Stomach (tissue), 9 donors: Measurements from ENCODE around the gene ADPRHL1. TPM values are rescaled to one million over a fixed set of nuclear protein-coding genes. Genes with fewer than 3 reads are reported as not detected.
A peak's percentile ranks its signal among the peaks of the same experiment; 100 is the strongest.

Experiments used
- DNase-seq, 2 donors: peaks; one replicate each; pipeline versions ENCODE4 v3.0.0 to v3.0.0-alpha.2; 2013 to 2019
- H3K27ac ChIP-seq, 5 donors: fragments of 200-600 bp in 4 of 5; sonication (generic) in 4 of 5; one replicate each; pipeline ENCODE4 v1.5.1; 2013 to 2019; ENCODE audit warnings: mild to moderate bottlenecking in 1 of 5, moderate library complexity in 1 of 5
- H3K27me3 ChIP-seq, 3 donors: fragments of 200-600 bp; sonication (generic); one replicate each; pipeline ENCODE4 v1.5.1; 2017 to 2019; ENCODE audit warnings: mixed run types in 1 of 3
- H3K36me3 ChIP-seq, 4 donors: fragments of 200-600 bp; sonication (generic); 1 replicate in 3 of 4; 2 replicates in 1 of 4; pipeline ENCODE4 v1.5.1; 2016 to 2019
- H3K4me1 ChIP-seq, 4 donors: fragments of 200-600 bp; sonication (generic); one replicate each; pipeline ENCODE4 v1.5.1; 2016 to 2019
- H3K4me3 ChIP-seq, 4 donors: fragments of 200-600 bp; sonication (generic) in 3 of 4; one replicate each; pipeline ENCODE4 v1.5.1; 2016 to 2019; ENCODE audit warnings: mild to moderate bottlenecking in 1 of 4
- H3K9me3 ChIP-seq, 4 donors: fragments of 200-600 bp; sonication (generic); one replicate each; pipeline ENCODE4 v1.5.1; 2016 to 2019
- EP300 ChIP-seq: sonication (generic); formaldehyde crosslinking; IDR thresholded peaks from one replicate; pipeline ENCODE4 v1.6.1; 2017; ENCODE audit warnings: antibody characterized with exemption
- POLR2A ChIP-seq, 4 donors: fragments of 450-650 bp; IDR thresholded peaks; one replicate each; pipeline ENCODE4 v1.6.1; 2016; ENCODE audit warnings: antibody characterized with exemption in 4 of 4, control low read depth in 2 of 4, mild to moderate bottlenecking in 1 of 4, moderate library complexity in 1 of 4
- POLR2AphosphoS5 ChIP-seq, 3 donors: sonication (generic); formaldehyde crosslinking; IDR thresholded peaks; one replicate each; pipeline ENCODE4 v1.6.1; 2016; ENCODE audit warnings: antibody characterized with exemption in 3 of 3
- WGBS, 5 donors: extraction: QIAGEN DNeasy Blood & Tissue Kit in 3 of 5; methylation state at CpG; one replicate each; pipeline versions ENCODE4 v1.1.5 to v1.1.7; 2013 to 2018; 5-methylcytosine and 5-hydroxymethylcytosine counted together
- intact Hi-C: fragments of 100-400 bp; cut with DNase I; formaldehyde crosslinking; loops from one replicate; pipeline ENCODE4 v1.15.1; 2023; ENCODE audit warnings: low total_unique reads
- polyA plus RNA-seq, 3 donors: library from polyadenylated mRNA; stranded (reverse); fragments of 200-250 nt; gene quantifications; one replicate each; pipeline ENCODE4 v1.2.3, GENCODE V29; 2013
- total RNA-seq, 5 donors: library from RNA; depleted of rRNA; stranded (reverse); fragments of >200 nt; gene quantifications; one replicate each; pipeline versions ENCODE4 v1.1.0 to v1.2.3, GENCODE V29; 2014 to 2016
- TF ChIP-seq, protein P1 (sequence below), 7 experiments: fragments of 450-650 bp in 4 of 7; fragments of 200-600 bp in 3 of 7; sonication (generic) in 3 of 7; IDR thresholded peaks; one replicate each; pipeline ENCODE4 v1.5.1; 2016 to 2019; ENCODE audit warnings: antibody characterized with exemption in 7 of 7, control low read depth in 2 of 7, mild to moderate bottlenecking in 1 of 7
- donor health status: healthy with polysubstance abuse.
- donor health status: Bipolar disorder and iron deficiency.
- donor health status: healthy.

ADPRHL1 gene
- total and polyA plus RNA-seq, 8 donors: 1.7 to 6.7 (median 2.7) TPM

DNA sequence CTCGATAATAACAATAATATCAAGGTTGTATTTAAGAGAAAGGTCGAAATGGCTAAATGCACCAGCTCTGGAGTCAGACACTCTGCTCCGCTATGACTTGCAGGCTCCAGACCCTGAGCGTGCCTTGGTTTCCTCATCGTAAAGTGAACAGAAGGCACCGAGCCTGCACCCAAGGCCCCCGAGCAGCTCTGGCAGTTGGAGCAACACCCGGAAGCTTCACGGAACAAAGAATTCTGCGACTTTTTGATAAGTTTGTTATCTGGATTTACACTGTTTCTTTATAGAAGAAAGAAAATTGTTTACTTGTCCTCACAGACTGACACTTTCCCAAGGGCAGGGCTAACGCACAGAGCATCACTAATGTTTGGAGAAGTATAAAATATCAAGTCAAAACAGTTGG is 93.7 kb downstream of the ADPRHL1 start:
- DNase-seq: no peak
- intact Hi-C loops: no loop called here
- no peak overlapping the region for H3K27ac ChIP-seq

DNA sequence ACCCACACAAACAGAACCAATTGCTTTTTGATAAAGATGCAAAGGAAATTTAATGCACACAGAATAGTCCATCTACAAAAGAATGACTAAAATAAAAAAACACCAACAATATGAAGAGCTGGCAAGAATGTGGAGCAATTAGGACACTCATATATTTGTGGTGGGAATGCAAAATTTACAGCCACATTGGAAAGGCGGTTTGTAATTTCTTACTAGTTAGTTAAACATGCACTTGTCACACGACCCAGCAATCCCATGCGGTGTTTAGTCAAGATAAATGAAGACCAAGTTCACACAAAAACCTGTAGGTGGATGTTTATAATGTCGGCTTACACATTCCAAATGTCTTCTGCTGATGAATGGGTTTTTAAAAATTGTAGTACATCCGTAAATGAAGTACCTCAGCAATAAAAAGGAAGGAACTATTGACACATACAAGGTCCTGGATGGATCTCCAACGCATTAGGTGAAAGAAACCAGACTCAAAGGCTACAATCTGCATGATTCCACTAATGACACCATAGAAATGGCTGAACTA is 94.6 kb downstream of the ADPRHL1 start:
- Histone ChIP-seq H3K27ac (no peak overlapping the region), H3K9me3 (no peaks in the 10 kb centered on the region), H3K27me3 (peaks cover 0 to 15% (median 11%) of the 10 kb centered on the region in 3 donors), H3K36me3 (peaks cover 0 to 17% (median 13%) of the 10 kb centered on the region in 4 donors), H3K4me3 (no peak overlapping the region), H3K4me1 (peaks cover 8 to 36% (median 24%) of the 10 kb centered on the region in 4 donors)
- no peak for TF ChIP-seq EP300
- no peak for TF ChIP-seq POLR2AphosphoS5 (IDR thresholded peaks at IDR 0.05)
- TF ChIP-seq POLR2A (IDR thresholded peaks at IDR 0.05): no peak
- TF ChIP-seq, protein P1, sequence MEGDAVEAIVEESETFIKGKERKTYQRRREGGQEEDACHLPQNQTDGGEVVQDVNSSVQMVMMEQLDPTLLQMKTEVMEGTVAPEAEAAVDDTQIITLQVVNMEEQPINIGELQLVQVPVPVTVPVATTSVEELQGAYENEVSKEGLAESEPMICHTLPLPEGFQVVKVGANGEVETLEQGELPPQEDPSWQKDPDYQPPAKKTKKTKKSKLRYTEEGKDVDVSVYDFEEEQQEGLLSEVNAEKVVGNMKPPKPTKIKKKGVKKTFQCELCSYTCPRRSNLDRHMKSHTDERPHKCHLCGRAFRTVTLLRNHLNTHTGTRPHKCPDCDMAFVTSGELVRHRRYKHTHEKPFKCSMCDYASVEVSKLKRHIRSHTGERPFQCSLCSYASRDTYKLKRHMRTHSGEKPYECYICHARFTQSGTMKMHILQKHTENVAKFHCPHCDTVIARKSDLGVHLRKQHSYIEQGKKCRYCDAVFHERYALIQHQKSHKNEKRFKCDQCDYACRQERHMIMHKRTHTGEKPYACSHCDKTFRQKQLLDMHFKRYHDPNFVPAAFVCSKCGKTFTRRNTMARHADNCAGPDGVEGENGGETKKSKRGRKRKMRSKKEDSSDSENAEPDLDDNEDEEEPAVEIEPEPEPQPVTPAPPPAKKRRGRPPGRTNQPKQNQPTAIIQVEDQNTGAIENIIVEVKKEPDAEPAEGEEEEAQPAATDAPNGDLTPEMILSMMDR (IDR thresholded peaks at IDR 0.05): no peak
- peak in 1 of 2 donors; percentile 54 for DNase-seq
- intact Hi-C loops: no loop called here
- WGBS, 5 donors: 30 to 48% (median 34%) methylated on average over 6 of the region's 6 CpGs

More for the DNA sequence above, 93.7 kb downstream of the ADPRHL1 start:
- Histone ChIP-seq H3K4me1 (peaks cover 8 to 40% (median 27%) of the 10 kb centered on the region in 4 donors), H3K4me3 (no peak overlapping the region), H3K27me3 (peaks cover 0 to 21% (median 16%) of the 10 kb centered on the region in 3 donors), H3K9me3 (no peaks in the 10 kb centered on the region), H3K36me3 (peaks cover 0 to 9% (median 8%) of the 10 kb centered on the region in 4 donors)
- TF ChIP-seq POLR2A (IDR thresholded peaks at IDR 0.05) (no peak), POLR2AphosphoS5 (IDR thresholded peaks at IDR 0.05) (no peak), EP300 (no peak)
- TF ChIP-seq, protein P1 (IDR thresholded peaks at IDR 0.05): no peak
- WGBS, 5 donors: 48 to 74% (median 65%) methylated on average over 11 of the region's 11 CpGs

DNA sequence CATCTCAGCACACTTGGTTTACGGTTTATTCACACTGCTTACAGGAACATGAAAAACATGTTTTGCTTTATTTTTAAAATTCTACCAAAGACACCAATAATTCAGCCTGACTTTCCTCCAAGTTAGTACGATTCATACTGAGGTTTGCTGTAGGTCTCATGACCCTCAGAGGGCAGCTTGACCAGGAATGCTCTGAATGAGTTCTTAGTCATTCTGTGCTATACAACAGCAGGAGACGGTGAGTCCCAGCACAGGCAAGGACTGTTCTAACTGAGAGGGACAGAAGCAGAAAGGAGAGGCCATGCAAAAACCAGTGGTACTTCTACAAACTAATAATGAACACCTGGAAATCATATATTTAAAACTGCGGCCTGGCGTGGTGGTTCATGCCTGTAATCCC is 95.8 kb downstream of the ADPRHL1 start:
- Histone ChIP-seq H3K27me3 (peaks cover 0 to 3% (median 0%) of the 10 kb centered on the region in 3 donors), H3K27ac (no peak overlapping the region), H3K9me3 (no peaks in the 10 kb centered on the region), H3K4me1 (peaks cover under 1 to 24% (median 13%) of the 10 kb centered on the region in 4 donors), H3K4me3 (no peak overlapping the region), H3K36me3 (peaks cover 0 to 24% (median 19%) of the 10 kb centered on the region in 4 donors)
- intact Hi-C loops: no loop called here
- no peak for DNase-seq
- WGBS, 5 donors: 91 to 98% (median 93%) methylated on average over 5 of the region's 5 CpGs
- TF ChIP-seq EP300: no peak
- TF ChIP-seq, protein P1 (IDR thresholded peaks at IDR 0.05): no peak
- no peak for TF ChIP-seq POLR2AphosphoS5 (IDR thresholded peaks at IDR 0.05)
- no peak for TF ChIP-seq POLR2A (IDR thresholded peaks at IDR 0.05)

DNA sequence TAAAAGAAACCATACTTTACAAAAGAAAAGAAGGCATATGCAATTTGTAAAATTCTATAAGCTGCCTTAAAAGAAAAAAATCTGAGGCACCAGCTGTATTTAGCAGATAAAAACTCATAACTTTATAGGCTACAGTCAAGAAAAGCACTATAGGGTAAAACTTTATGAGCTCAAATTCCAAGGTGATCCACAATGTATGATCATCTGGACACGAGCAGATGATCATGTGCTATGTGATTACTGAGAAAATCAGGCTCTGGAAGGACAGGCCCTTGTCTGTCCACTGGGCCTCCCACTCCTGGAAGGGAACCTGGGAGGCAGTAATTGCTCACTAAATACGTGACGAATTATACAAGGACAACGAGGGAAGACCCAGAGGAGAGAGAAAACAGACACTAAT is 96.7 kb downstream of the ADPRHL1 start:
- Histone ChIP-seq H3K9me3 (no peaks in the 10 kb centered on the region), H3K4me3 (no peak overlapping the region), H3K27me3 (no peaks in the 10 kb centered on the region), H3K36me3 (peaks cover 0 to 27% (median 19%) of the 10 kb centered on the region in 4 donors), H3K27ac (no peak overlapping the region), H3K4me1 (peaks cover 0 to 20% (median 7%) of the 10 kb centered on the region in 4 donors)
- TF ChIP-seq EP300: no peak
- TF ChIP-seq, protein P1 (IDR thresholded peaks at IDR 0.05): no peak
- WGBS, 5 donors: 60 to 69% (median 62%) methylated on average over 4 of the region's 4 CpGs
- intact Hi-C loops: no loop called here
- DNase-seq: no peak
